Endothelial cell of umbilical vein (primary cell): ENCODE results near the gene PPME1. TPM values are rescaled to one million over a fixed set of nuclear protein-coding genes. Genes with fewer than 3 reads are reported as not detected.
A peak's percentile ranks its signal among the peaks of the same experiment; 100 is the strongest.

Source experiments
- BruUV-seq: library from RNA; stranded (reverse); fragments of 400-500 nt; replicated peaks from 2 replicates; lab custom pipeline; 2021; lab: Mats Ljungman, UMichigan
- CTCF ChIA-PET: fragments of 300-600, 350-600 bp; sonication (Branson Sonifier 250); formaldehyde crosslinking; loops from one replicate; lab custom pipeline; 2021; ENCODE audit warnings: antibody characterized with exemption, inconsistent platforms; lab: Charles Lee
- POLR2A ChIA-PET: fragments of 300-600, 350-600 bp; sonication (Branson Sonifier 250); formaldehyde crosslinking; loops from one replicate; lab custom pipeline; 2021; ENCODE audit warnings: antibody characterized with exemption, inconsistent platforms; lab: Charles Lee
- DNase-seq: peaks from one replicate; pipeline ENCODE4 v3.0.0-alpha.2; 2011; ENCODE audit warnings: low read depth, low spot score
- FAIRE-seq: peaks from 2 replicates; lab custom pipeline; 2011; peaks lifted over from hg19 to GRCh38; lab: Jason Lieb, UNC
- H2AFZ ChIP-seq: 2 replicates; pipeline ENCODE4 v1.6.0; 2012; ENCODE audit warnings: low read depth, low read length, control low read depth, inconsistent platforms
- H3K27ac ChIP-seq: 2 replicates; pipeline ENCODE4 v1.5.1; 2011; ENCODE audit warnings: low read depth, mild to moderate bottlenecking, control low read depth, low read length, moderate library complexity; ENCODE audit not compliant: insufficient read depth
- H3K27me3 ChIP-seq, 2 experiments: 2 replicates each; pipeline versions ENCODE4 v1.6.0 to v1.6.1; 2011; ENCODE audit warnings: low read length in 2 of 2, mixed read lengths in 1 of 2; ENCODE audit not compliant: control insufficient read depth in 2 of 2, insufficient read depth in 2 of 2
- H3K36me3 ChIP-seq, 2 experiments: 2 replicates in 1 of 2; 3 replicates in 1 of 2; pipeline ENCODE4 v1.5.1; 2011; ENCODE audit warnings: low read length in 2 of 2, mild to moderate bottlenecking in 1 of 2, moderate library complexity in 1 of 2; ENCODE audit not compliant: control insufficient read depth in 2 of 2, insufficient read depth in 2 of 2; ENCODE audit errors: extremely low read depth in 1 of 2
- H3K4me1 ChIP-seq: 3 replicates; pipeline ENCODE4 v1.5.1; 2011; ENCODE audit warnings: mild to moderate bottlenecking, low read length; ENCODE audit not compliant: control insufficient read depth, insufficient read depth; ENCODE audit errors: extremely low read depth
- H3K4me2 ChIP-seq: 2 replicates; pipeline ENCODE4 v1.6.1; 2011; ENCODE audit warnings: low read length, control low read depth, mixed read lengths; ENCODE audit not compliant: insufficient read depth
- H3K4me3 ChIP-seq, 3 experiments: fragments of 200-600 bp in 1 of 3; sonication (generic), shearing (Covaris generic) in 1 of 3; replicated peaks in 1 of 3; 2 replicates each; pipeline ENCODE4 v1.5.1; 2011 to 2016; ENCODE audit warnings: control low read depth in 3 of 3, low read length in 3 of 3, mild to moderate bottlenecking in 2 of 3, inconsistent platforms in 1 of 3, low read depth in 1 of 3, moderate library complexity in 1 of 3; ENCODE audit not compliant: insufficient read depth in 1 of 3
- H3K79me2 ChIP-seq: 2 replicates; pipeline ENCODE4 v1.6.0; 2012; ENCODE audit warnings: low read length, inconsistent platforms; ENCODE audit not compliant: control insufficient read depth, insufficient read depth
- H3K9ac ChIP-seq: replicated peaks from 2 replicates; pipeline ENCODE3; 2011; ENCODE audit warnings: low read length, control low read depth; ENCODE audit not compliant: insufficient read depth; ENCODE audit errors: extremely low read depth
- H3K9me1 ChIP-seq: replicated peaks from 3 replicates; pipeline ENCODE4 v1.6.0; 2011; ENCODE audit warnings: mild to moderate bottlenecking, low read length; ENCODE audit not compliant: control insufficient read depth, insufficient read depth; ENCODE audit errors: extremely low read depth
- H3K9me3 ChIP-seq: replicated peaks from 2 replicates; pipeline ENCODE4 v1.5.1; 2012; ENCODE audit warnings: low read length, inconsistent platforms; ENCODE audit not compliant: control insufficient read depth, insufficient read depth
- H4K20me1 ChIP-seq: replicated peaks from 2 replicates; pipeline ENCODE3; 2011; ENCODE audit warnings: mild to moderate bottlenecking, low read length; ENCODE audit not compliant: control insufficient read depth, insufficient read depth; ENCODE audit errors: extremely low read depth
- JUN ChIP-seq: IDR thresholded peaks from 2 replicates; pipeline ENCODE4 v1.6.1; 2011; ENCODE audit warnings: borderline replicate concordance, low read depth; ENCODE audit not compliant: insufficient read length, insufficient read depth
- MYC ChIP-seq: IDR thresholded peaks from one replicate; pipeline ENCODE4 v1.6.1; 2011; ENCODE audit warnings: mild to moderate bottlenecking, low read depth, low read length
- POLR2AphosphoS5 ChIP-seq: IDR thresholded peaks from 2 replicates; pipeline ENCODE4 v1.6.1; 2012; ENCODE audit warnings: low read depth, mild to moderate bottlenecking, control low read depth, low read length, moderate library complexity; ENCODE audit not compliant: insufficient read depth
- dilution Hi-C: fragments of 300-500 bp; cut with MboI; formaldehyde crosslinking; loops from one replicate; pipeline ENCODE4 v1.15.0; 2019; ENCODE audit warnings: low sequenced_read_pairs; ENCODE audit not compliant: extremely low pct_ligation_motif_present
- intact Hi-C: fragments of 100-400 bp; cut with micrococcal nuclease; formaldehyde crosslinking; loops from one replicate; pipeline ENCODE4 v1.10.0; 2022
- polyA plus RNA-seq, 4 experiments: library from polyadenylated mRNA; depleted of rRNA in 3 of 4; stranded (reverse) in 3 of 4; unstranded in 1 of 4; fragments of >200 nt; gene quantifications; 2 replicates each; pipeline versions ENCODE4 v1.2.1 to v1.2.3, GENCODE V29; 2011 to 2012; ENCODE audit warnings: missing spikeins in 1 of 4
- total RNA-seq: library from RNA; stranded (reverse); gene quantifications from 2 replicates; pipeline ENCODE4 v1.2.3, GENCODE V29; 2021
- TF ChIP-seq, protein P1 (sequence below), 2 donors: IDR thresholded peaks; 1 replicate in 1 of 2; 2 replicates in 1 of 2; pipeline ENCODE4 v1.5.1; 2011; ENCODE audit warnings: low read length in 2 of 2, mild to moderate bottlenecking in 2 of 2, moderate library complexity in 2 of 2, control low read depth in 1 of 2, inconsistent platforms in 1 of 2, low read depth in 1 of 2; ENCODE audit not compliant: insufficient read depth in 1 of 2; ENCODE audit errors: extremely low read depth in 1 of 2

The PPME1 gene
- total and polyA plus RNA-seq, 2 donors (not counting 3 experiments of a cell fraction or from before 2014, with no cell fraction given) = 37.2 to 49.9 TPM

GRCh38 chr11:74255741-74256375 lies 84.8 kb downstream of the PPME1 start:
- BruUV-seq = no TSS peak
- POLR2A ChIA-PET = no interaction called here
- no peaks in the 10 kb centered on the region for H3K9me3 ChIP-seq
- no peaks in the 10 kb centered on the region for H3K27me3 ChIP-seq
- H3K79me2 ChIP-seq = no peaks in the 10 kb centered on the region
- no peaks in the 10 kb centered on the region for H4K20me1 ChIP-seq
- no peak overlapping the region for H3K9ac ChIP-seq
- TF ChIP-seq, protein P1, sequence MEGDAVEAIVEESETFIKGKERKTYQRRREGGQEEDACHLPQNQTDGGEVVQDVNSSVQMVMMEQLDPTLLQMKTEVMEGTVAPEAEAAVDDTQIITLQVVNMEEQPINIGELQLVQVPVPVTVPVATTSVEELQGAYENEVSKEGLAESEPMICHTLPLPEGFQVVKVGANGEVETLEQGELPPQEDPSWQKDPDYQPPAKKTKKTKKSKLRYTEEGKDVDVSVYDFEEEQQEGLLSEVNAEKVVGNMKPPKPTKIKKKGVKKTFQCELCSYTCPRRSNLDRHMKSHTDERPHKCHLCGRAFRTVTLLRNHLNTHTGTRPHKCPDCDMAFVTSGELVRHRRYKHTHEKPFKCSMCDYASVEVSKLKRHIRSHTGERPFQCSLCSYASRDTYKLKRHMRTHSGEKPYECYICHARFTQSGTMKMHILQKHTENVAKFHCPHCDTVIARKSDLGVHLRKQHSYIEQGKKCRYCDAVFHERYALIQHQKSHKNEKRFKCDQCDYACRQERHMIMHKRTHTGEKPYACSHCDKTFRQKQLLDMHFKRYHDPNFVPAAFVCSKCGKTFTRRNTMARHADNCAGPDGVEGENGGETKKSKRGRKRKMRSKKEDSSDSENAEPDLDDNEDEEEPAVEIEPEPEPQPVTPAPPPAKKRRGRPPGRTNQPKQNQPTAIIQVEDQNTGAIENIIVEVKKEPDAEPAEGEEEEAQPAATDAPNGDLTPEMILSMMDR (IDR thresholded peaks at IDR 0.05; ENCODE audit: extremely low read depth in 1 of 2, insufficient read depth in 1 of 2, low read depth in 1 of 2, low read length in 2 of 2) = peak; percentile 83 to 94
- TF ChIP-seq MYC (no peak), POLR2AphosphoS5 (no peak), JUN (no peak)
- dilution Hi-C loops (no loop called here), intact Hi-C loops (loop anchor here (1.0 kb wide), 6 partner anchors 65 to 314 kb away; no protein-coding TSS in a partner anchor)
- no peaks in the 10 kb centered on the region for H3K9me1 ChIP-seq
- no peaks in the 10 kb centered on the region for H3K4me1 ChIP-seq
- H3K36me3 ChIP-seq = peaks cover 0 to 10% of the 10 kb centered on the region in 2 experiments
- FAIRE-seq (peak; percentile 91), DNase-seq (peak; percentile 81)
- H3K27ac ChIP-seq = no peak overlapping the region
- H3K4me2 ChIP-seq = no peak overlapping the region
- CTCF ChIA-PET = interaction anchor here (0.6 to 13.4 kb wide), 57 partner anchors 9 to 614 kb away, joined by 3 to 440 read pairs (median 6); partner anchors contain the start of genes C2CD3, PGM2L1 and PPME1
- H3K4me3 ChIP-seq = no peak overlapping the region
- H2AFZ ChIP-seq = no peak overlapping the region
